GM23338 (cell line): ENCODE measurements around the gene CACNB2.

Experiments
- CTCF ChIP-seq, 2 experiments: fragments of 200-600 bp in 1 of 2; sonication (generic) in 1 of 2; conservative IDR thresholded peaks; 2 replicates each; pipeline versions ENCODE4 v1.5.1 to v1.6.1; 2016 to 2017; ENCODE audit warnings: antibody characterized with exemption in 2 of 2, low read depth in 2 of 2, mild to moderate bottlenecking in 2 of 2, moderate library complexity in 1 of 2
- EZH2 ChIP-seq: fragments of 200-600 bp; sonication (generic); IDR thresholded peaks from one replicate; pipeline ENCODE4 v1.8.0; 2017; ENCODE audit warnings: antibody characterized with exemption, mild to moderate bottlenecking, low read depth; ENCODE audit not compliant: unreplicated experiment
- EZH2phosphoT487 ChIP-seq: fragments of 200-600 bp; sonication (generic); IDR thresholded peaks from one replicate; pipeline ENCODE4 v1.8.1; 2018; ENCODE audit warnings: antibody characterized with exemption; ENCODE audit not compliant: unreplicated experiment

GRCh38 chr10:18549105-18549504, 408.9 kb downstream of the CACNB2 start:
- no peak for TF ChIP-seq EZH2phosphoT487
- no peak for TF ChIP-seq CTCF (conservative IDR thresholded peaks at IDR 0.05; ENCODE audit: low read depth in 2 of 2)
- no peak for TF ChIP-seq EZH2
